Thyroid gland (tissue), 4 donors: ENCODE data around the gene RIPOR3.

Experiments used
- POLR2A ChIP-seq, 2 donors: fragments of 450-650 bp; IDR thresholded peaks; one replicate each; pipeline ENCODE4 v1.6.1; 2017; ENCODE audit warnings: antibody characterized with exemption in 2 of 2, mild to moderate bottlenecking in 2 of 2, moderate library complexity in 1 of 2
- TF ChIP-seq, protein P1 (sequence below), 6 experiments: fragments of 200-600 bp in 3 of 6; fragments of 450-650 bp in 3 of 6; sonication (generic) in 3 of 6; IDR thresholded peaks; one replicate each; pipeline ENCODE4 v1.5.1; 2016 to 2019; ENCODE audit warnings: antibody characterized with exemption in 6 of 6, mild to moderate bottlenecking in 2 of 6, inconsistent platforms in 1 of 6, moderate library complexity in 1 of 6

DNA sequence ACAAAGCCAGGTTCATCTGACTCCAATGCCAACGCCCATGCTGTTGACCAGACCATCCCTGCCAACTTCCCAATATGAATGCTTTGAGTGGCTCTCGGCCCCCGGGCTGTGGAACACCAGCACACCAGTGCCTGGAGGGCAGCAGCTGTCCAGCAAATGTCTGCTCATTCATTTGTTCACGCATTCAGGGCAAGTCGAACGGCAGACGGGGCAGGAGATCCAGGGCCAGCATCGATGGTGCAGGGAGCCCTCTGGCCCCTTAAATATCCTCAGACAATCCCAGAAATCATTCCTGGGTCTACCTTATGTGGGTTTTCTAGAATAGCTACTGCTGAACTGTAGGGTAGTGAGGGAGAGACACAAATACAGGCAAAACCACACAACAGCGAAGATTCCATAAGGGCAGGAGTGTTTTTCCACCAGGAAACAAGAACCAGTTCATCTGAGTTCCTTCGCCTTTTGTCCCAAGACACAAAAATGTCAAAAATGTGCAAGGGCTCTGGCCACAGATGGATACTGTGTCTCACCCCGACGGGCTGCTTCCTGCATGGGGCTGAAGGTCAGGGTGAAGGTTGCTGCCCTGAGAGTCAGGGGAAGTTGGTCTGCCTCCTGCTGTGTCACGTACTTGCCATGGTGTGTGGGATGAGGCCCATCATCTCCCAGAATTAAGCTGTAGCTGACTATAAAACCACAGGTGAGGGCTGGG, 15.5 kb downstream of the RIPOR3 start:
- TF ChIP-seq, protein P1, sequence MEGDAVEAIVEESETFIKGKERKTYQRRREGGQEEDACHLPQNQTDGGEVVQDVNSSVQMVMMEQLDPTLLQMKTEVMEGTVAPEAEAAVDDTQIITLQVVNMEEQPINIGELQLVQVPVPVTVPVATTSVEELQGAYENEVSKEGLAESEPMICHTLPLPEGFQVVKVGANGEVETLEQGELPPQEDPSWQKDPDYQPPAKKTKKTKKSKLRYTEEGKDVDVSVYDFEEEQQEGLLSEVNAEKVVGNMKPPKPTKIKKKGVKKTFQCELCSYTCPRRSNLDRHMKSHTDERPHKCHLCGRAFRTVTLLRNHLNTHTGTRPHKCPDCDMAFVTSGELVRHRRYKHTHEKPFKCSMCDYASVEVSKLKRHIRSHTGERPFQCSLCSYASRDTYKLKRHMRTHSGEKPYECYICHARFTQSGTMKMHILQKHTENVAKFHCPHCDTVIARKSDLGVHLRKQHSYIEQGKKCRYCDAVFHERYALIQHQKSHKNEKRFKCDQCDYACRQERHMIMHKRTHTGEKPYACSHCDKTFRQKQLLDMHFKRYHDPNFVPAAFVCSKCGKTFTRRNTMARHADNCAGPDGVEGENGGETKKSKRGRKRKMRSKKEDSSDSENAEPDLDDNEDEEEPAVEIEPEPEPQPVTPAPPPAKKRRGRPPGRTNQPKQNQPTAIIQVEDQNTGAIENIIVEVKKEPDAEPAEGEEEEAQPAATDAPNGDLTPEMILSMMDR (IDR thresholded peaks at IDR 0.05), result no peak
- no peak for TF ChIP-seq POLR2A (IDR thresholded peaks at IDR 0.05)
